HepG2 (cell line): ENCODE data around the gene PLA2G4D. TPM values are rescaled to one million over a fixed set of nuclear protein-coding genes. Genes with fewer than 3 reads are reported as not detected.

ENCODE experiments used
- ATAC-seq: fragments of 200-7000 bp; cut with Tn5 transposase; 3 replicates; pipeline ENCODE4 v1.9.1; 2020; ENCODE audit warnings: mild to moderate bottlenecking, moderate library complexity
- BruUV-seq: library from RNA; stranded (reverse); fragments of 400-500 nt; replicated peaks from 2 replicates; lab custom pipeline; 2021; lab: Mats Ljungman, UMichigan
- CTCF ChIA-PET: fragments of 300-600 bp; formaldehyde crosslinking; extraction: SDS; loops from one replicate; lab custom pipeline; 2021; ENCODE audit warnings: low total read pairs, inconsistent platforms, low intra/inter-chr PET ratio; lab: Yijun Ruan, JAX
- POLR2A ChIA-PET: fragments of 350-600 bp; sonication (Branson Sonifier 250); formaldehyde crosslinking; loops from one replicate; lab custom pipeline; 2020; ENCODE audit warnings: antibody characterized with exemption, inconsistent platforms; lab: Yijun Ruan, JAX
- DNase-seq: peaks from one replicate; pipeline ENCODE4 v3.0.0-alpha.2; 2015; ENCODE audit warnings: low spot score
- FAIRE-seq: peaks from 3 replicates; lab custom pipeline; 2011; peaks lifted over from hg19 to GRCh38; lab: Jason Lieb, UNC
- H2AFZ ChIP-seq: one replicate; pipeline ENCODE4 v1.6.1; 2011; ENCODE audit warnings: low read length, inconsistent platforms
- H3K27ac ChIP-seq: fragments of 300-600 bp; 3 replicates; pipeline ENCODE4 v1.8.0; 2011; ENCODE audit warnings: mixed run types, mild to moderate bottlenecking, mixed read lengths, low read length, inconsistent platforms; ENCODE audit not compliant: insufficient read depth; ENCODE audit errors: extremely low read length
- H3K27me3 ChIP-seq, 2 experiments: fragments of 200-600 bp in 1 of 2; 2 replicates in 1 of 2; 3 replicates in 1 of 2; pipeline versions ENCODE4 v1.6.0 to v1.8.0; 2011; ENCODE audit warnings: low read length in 2 of 2, mild to moderate bottlenecking in 2 of 2, moderate library complexity in 2 of 2, inconsistent platforms in 1 of 2; ENCODE audit not compliant: insufficient read depth in 2 of 2, control insufficient read depth in 1 of 2
- H3K36me3 ChIP-seq, 2 experiments: fragments of 200-600 bp in 1 of 2; replicated peaks in 1 of 2; 2 replicates in 1 of 2; 3 replicates in 1 of 2; pipeline versions ENCODE4 v1.5.1 to v1.8.0; 2011; ENCODE audit warnings: low read length in 2 of 2, inconsistent platforms in 1 of 2; ENCODE audit not compliant: insufficient read depth in 2 of 2, control insufficient read depth in 1 of 2
- H3K4me1 ChIP-seq: 2 replicates; pipeline ENCODE4 v1.5.1; 2012; ENCODE audit warnings: low read length, inconsistent platforms; ENCODE audit not compliant: insufficient read depth
- H3K4me2 ChIP-seq: 2 replicates; pipeline ENCODE4 v1.6.0; 2011; ENCODE audit warnings: low read depth, low read length, inconsistent platforms
- H3K4me3 ChIP-seq, 3 experiments: fragments of 200-600 bp in 1 of 3; sonication (generic), shearing (Covaris generic) in 1 of 3; replicated peaks in 1 of 3; 2 replicates each; pipeline ENCODE4 v1.5.1; 2011 to 2016; ENCODE audit warnings: low read length in 3 of 3, inconsistent platforms in 2 of 3, low read depth in 2 of 3, mild to moderate bottlenecking in 2 of 3, control low read depth in 1 of 3, mixed read lengths in 1 of 3; ENCODE audit not compliant: insufficient read depth in 1 of 3
- H3K79me2 ChIP-seq: one replicate; pipeline ENCODE4 v1.6.1; 2011; ENCODE audit warnings: low read length, inconsistent platforms; ENCODE audit not compliant: insufficient read depth
- H3K9ac ChIP-seq: 2 replicates; pipeline ENCODE4 v1.6.0; 2011; ENCODE audit warnings: mild to moderate bottlenecking, low read depth, low read length, inconsistent platforms; ENCODE audit not compliant: insufficient read depth
- H3K9me3 ChIP-seq: 2 replicates; pipeline ENCODE4 v1.5.1; 2012; ENCODE audit warnings: mild to moderate bottlenecking, low read length
- H4K20me1 ChIP-seq: 2 replicates; pipeline ENCODE4 v1.6.0; 2011; ENCODE audit warnings: inconsistent platforms, mild to moderate bottlenecking, low read length, moderate library complexity; ENCODE audit not compliant: insufficient read depth
- CEBPB ChIP-seq: IDR thresholded peaks from 2 replicates; pipeline ENCODE4 v1.6.1; 2011; ENCODE audit warnings: low read depth, low read length, improper control_type of control experiment, borderline replicate concordance
- HOXA9 ChIP-seq: sonication (generic); formaldehyde crosslinking; IDR thresholded peaks from 2 replicates; pipeline ENCODE4 v1.8.1; 2022; ENCODE audit warnings: missing genetic modification reagents, mild to moderate bottlenecking, moderate library complexity, borderline replicate concordance
- MYC ChIP-seq: sonication (generic); formaldehyde crosslinking; IDR thresholded peaks from 2 replicates; pipeline ENCODE4 v1.9.0; 2021; ENCODE audit warnings: missing genetic modification reagents, borderline replicate concordance
- NAIF1 ChIP-seq: sonication (generic); formaldehyde crosslinking; IDR thresholded peaks from 2 replicates; pipeline ENCODE4 v1.5.0; 2020; ENCODE audit warnings: mild to moderate bottlenecking, missing genetic modification reagents, borderline replicate concordance
- PAX8 ChIP-seq: sonication (generic); formaldehyde crosslinking; IDR thresholded peaks from 2 replicates; pipeline ENCODE4 v1.8.0; 2022; ENCODE audit warnings: mild to moderate bottlenecking, missing genetic modification reagents, borderline replicate concordance
- RBM39 ChIP-seq: fragments of 200-400 bp; formaldehyde crosslinking; IDR thresholded peaks from one replicate; pipeline ENCODE4 v1.6.1; 2018; ENCODE audit warnings: antibody characterized with exemption, mild to moderate bottlenecking, low read depth, low read length; ENCODE audit not compliant: poor library complexity, severe bottlenecking
- SMAD9 ChIP-seq: sonication (generic); formaldehyde crosslinking; IDR thresholded peaks from 2 replicates; pipeline ENCODE4 v1.5.1; 2020; ENCODE audit warnings: mild to moderate bottlenecking, missing genetic modification reagents
- ZMYM2 ChIP-seq: sonication (generic); formaldehyde crosslinking; IDR thresholded peaks from 2 replicates; pipeline ENCODE4 v1.8.0; 2022; ENCODE audit warnings: mild to moderate bottlenecking, missing genetic modification reagents
- ZNF460 ChIP-seq: sonication (generic); formaldehyde crosslinking; IDR thresholded peaks from 2 replicates; pipeline ENCODE4 v1.5.1; 2020; ENCODE audit warnings: missing genetic modification reagents, mild to moderate bottlenecking, borderline replicate concordance
- ZNF468 ChIP-seq: sonication (generic); formaldehyde crosslinking; IDR thresholded peaks from 2 replicates; pipeline ENCODE4 v1.8.0; 2022; ENCODE audit warnings: mild to moderate bottlenecking, moderate library complexity, missing genetic modification reagents
- ZNF547 ChIP-seq: sonication (generic); formaldehyde crosslinking; IDR thresholded peaks from 2 replicates; pipeline ENCODE4 v1.5.1; 2020; ENCODE audit warnings: mild to moderate bottlenecking, missing genetic modification reagents
- ZNF558 ChIP-seq: sonication (generic); formaldehyde crosslinking; IDR thresholded peaks from 2 replicates; pipeline ENCODE4 v1.9.0; 2022; ENCODE audit warnings: mild to moderate bottlenecking, missing genetic modification reagents, borderline replicate concordance
- WGBS: methylation state at CpG from one replicate; pipeline ENCODE4 v1.1.6; 2017; ENCODE audit warnings: low lambda C conversion rate; 5-methylcytosine and 5-hydroxymethylcytosine counted together
- in situ Hi-C: cut with HindIII; loops from 2 replicates; pipeline ENCODE4 v1.10.0; 2017; ENCODE audit warnings: low pct_unique_long_range_greater_than_20kb; ENCODE audit not compliant: extremely low pct_ligation_motif_present
- intact Hi-C: fragments of 100-400 bp; cut with micrococcal nuclease; formaldehyde crosslinking; loops from one replicate; pipeline ENCODE4 v1.10.0; 2022; ENCODE audit not compliant: unreplicated experiment
- polyA plus RNA-seq, 8 experiments: library from polyadenylated mRNA; depleted of rRNA in 3 of 8; stranded (reverse) in 7 of 8; unstranded in 1 of 8; fragments of >200 nt; fragmentation: Illumina TruSeq in 4 of 8; extraction: Trizol in 4 of 8; gene quantifications; 2 replicates each; pipeline versions ENCODE4 v1.2.1 to v1.2.3, GENCODE V29; 2011 to 2016; ENCODE audit warnings: low read depth in 4 of 8, missing spikeins in 1 of 8, mixed read lengths in 1 of 8; ENCODE audit not compliant: insufficient read depth in 1 of 8
- total RNA-seq, 5 experiments: library from RNA; depleted of rRNA; stranded (reverse); fragments of >200 nt; fragmentation: Illumina TruSeq; extraction: Trizol; gene quantifications; 2 replicates each; pipeline ENCODE4 v1.2.3, GENCODE V29; 2016; ENCODE audit warnings: low read depth in 1 of 5
- TF ChIP-seq, protein P1 (sequence below): sonication (generic); formaldehyde crosslinking; IDR thresholded peaks from 2 replicates; pipeline ENCODE4 v1.5.1; 2020; ENCODE audit warnings: mild to moderate bottlenecking, missing genetic modification reagents
- TF ChIP-seq, protein P2 (sequence below): sonication (generic); formaldehyde crosslinking; IDR thresholded peaks from 2 replicates; pipeline ENCODE4 v1.5.1; 2020; ENCODE audit warnings: missing genetic modification reagents, mild to moderate bottlenecking, borderline replicate concordance

Gene PLA2G4D
- total and polyA plus RNA-seq, 2 of the 13 experiments (the other 11 are each of a cell fraction or from before 2014, with no cell fraction given): 0.04 to 0.21 TPM

GRCh38 chr15:42072141-42072685, 22.1 kb downstream of the PLA2G4D start:
- intact Hi-C loops: no loop called here
- BruUV-seq: no TSS peak
- CTCF ChIA-PET: no interaction called here
- no peak for TF ChIP-seq RBM39
- no peak for TF ChIP-seq MYC (CRISPR knock-in tag)
- TF ChIP-seq ZNF547: no peak
- no peak for TF ChIP-seq NAIF1 (CRISPR knock-in tag)
- no peak for TF ChIP-seq SMAD9 (CRISPR knock-in tag)
- TF ChIP-seq ZNF460 (CRISPR knock-in tag): no peak
- no peak for TF ChIP-seq ZNF468 (CRISPR knock-in tag)
- TF ChIP-seq PAX8: no peak
- no peak for TF ChIP-seq CEBPB
- TF ChIP-seq, all 625 proteins: peak for 0
- H3K9ac ChIP-seq: no peak overlapping the region
- H4K20me1 ChIP-seq: no peaks in the 10 kb centered on the region
- no peaks in the 10 kb centered on the region for H3K9me3 ChIP-seq
- ATAC-seq: no peak
- H3K79me2 ChIP-seq: no peaks in the 10 kb centered on the region
- peaks cover 3 to 41% of the 10 kb centered on the region in 2 experiments; a peak in 4 of 5 replicates for H3K27me3 ChIP-seq
- H3K4me2 ChIP-seq: no peak overlapping the region
- WGBS: 32% methylated on average over 6 of the region's 11 CpGs
- peaks cover 3% of the 10 kb centered on the region for H3K4me1 ChIP-seq
- H2AFZ ChIP-seq: no peak overlapping the region
- FAIRE-seq: no peak
- no peak overlapping the region for H3K4me3 ChIP-seq
- no peak overlapping the region for H3K27ac ChIP-seq
- no peaks in the 10 kb centered on the region for H3K36me3 ChIP-seq
- in situ Hi-C loops: no loop called here
- DNase-seq: no peak
- POLR2A ChIA-PET: no interaction called here

DNA sequence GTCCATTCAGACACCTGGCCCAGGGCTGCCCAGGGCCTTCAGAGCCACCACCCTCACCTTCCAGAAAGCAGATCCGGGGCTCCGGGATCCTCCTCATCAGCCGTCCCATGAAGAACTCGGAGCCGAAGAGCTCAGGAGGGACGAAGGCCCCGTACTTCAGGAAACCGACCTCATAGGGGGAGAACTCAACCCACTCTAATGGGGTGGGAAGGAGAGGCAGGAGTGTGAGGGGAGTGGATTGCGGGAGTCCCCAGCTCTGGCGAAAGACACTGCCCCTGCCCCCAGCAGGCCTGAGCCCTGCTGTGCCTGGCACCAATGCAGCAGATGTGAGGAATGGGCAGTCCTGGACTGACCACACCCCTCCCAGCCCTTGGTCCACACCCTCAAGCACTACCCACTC, 22.6 kb downstream of the PLA2G4D start:
- CTCF ChIA-PET: no interaction called here
- no peak overlapping the region for H3K4me2 ChIP-seq
- DNase-seq (no peak), FAIRE-seq (no peak), ATAC-seq (no peak; the same call in 2 of the 3 replicates)
- no peak overlapping the region for H3K4me3 ChIP-seq
- intact Hi-C loops (no loop called here), in situ Hi-C loops (no loop called here)
- no peak overlapping the region for H3K27ac ChIP-seq
- peaks cover 8% of the 10 kb centered on the region for H3K4me1 ChIP-seq
- no peaks in the 10 kb centered on the region for H3K36me3 ChIP-seq
- no peak overlapping the region for H3K9ac ChIP-seq
- no TSS peak for BruUV-seq
- no peak overlapping the region for H2AFZ ChIP-seq
- POLR2A ChIA-PET: no interaction called here
- H3K27me3 ChIP-seq: peaks cover 3 to 41% of the 10 kb centered on the region in 2 experiments; a peak in 4 of 5 replicates
- H4K20me1 ChIP-seq: no peaks in the 10 kb centered on the region
- H3K9me3 ChIP-seq: no peaks in the 10 kb centered on the region
- no peaks in the 10 kb centered on the region for H3K79me2 ChIP-seq
- 87% methylated on average over 6 of the region's 10 CpGs for WGBS
- TF ChIP-seq, protein P1, sequence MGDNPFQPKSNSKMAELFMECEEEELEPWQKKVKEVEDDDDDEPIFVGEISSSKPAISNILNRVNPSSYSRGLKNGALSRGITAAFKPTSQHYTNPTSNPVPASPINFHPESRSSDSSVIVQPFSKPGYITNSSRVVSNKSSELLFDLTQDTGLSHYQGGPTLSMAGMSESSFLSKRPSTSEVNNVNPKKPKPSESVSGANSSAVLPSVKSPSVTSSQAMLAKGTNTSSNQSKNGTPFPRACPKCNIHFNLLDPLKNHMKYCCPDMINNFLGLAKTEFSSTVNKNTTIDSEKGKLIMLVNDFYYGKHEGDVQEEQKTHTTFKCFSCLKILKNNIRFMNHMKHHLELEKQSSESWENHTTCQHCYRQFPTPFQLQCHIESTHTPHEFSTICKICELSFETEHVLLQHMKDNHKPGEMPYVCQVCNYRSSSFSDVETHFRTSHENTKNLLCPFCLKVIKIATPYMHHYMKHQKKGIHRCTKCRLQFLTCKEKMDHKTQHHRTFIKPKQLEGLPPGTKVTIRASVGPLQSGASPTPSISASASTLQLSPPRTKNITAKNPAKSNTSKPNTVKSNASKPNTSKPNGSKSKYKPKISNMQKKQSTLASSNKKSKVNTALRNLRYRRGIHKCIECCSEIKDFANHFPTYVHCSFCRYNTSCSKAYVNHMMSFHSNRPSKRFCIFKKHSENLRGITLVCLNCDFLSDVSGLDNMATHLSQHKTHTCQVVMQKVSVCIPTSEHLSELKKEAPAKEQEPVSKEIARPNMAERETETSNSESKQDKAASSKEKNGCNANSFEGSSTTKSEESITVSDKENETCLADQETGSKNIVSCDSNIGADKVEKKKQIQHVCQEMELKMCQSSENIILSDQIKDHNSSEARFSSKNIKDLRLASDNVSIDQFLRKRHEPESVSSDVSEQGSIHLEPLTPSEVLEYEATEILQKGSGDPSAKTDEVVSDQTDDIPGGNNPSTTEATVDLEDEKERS (CRISPR knock-in tag): no peak
- TF ChIP-seq ZMYM2 (CRISPR knock-in tag): no peak
- no peak for TF ChIP-seq HOXA9 (CRISPR knock-in tag)
- TF ChIP-seq ZNF558: no peak
- TF ChIP-seq, protein P2, sequence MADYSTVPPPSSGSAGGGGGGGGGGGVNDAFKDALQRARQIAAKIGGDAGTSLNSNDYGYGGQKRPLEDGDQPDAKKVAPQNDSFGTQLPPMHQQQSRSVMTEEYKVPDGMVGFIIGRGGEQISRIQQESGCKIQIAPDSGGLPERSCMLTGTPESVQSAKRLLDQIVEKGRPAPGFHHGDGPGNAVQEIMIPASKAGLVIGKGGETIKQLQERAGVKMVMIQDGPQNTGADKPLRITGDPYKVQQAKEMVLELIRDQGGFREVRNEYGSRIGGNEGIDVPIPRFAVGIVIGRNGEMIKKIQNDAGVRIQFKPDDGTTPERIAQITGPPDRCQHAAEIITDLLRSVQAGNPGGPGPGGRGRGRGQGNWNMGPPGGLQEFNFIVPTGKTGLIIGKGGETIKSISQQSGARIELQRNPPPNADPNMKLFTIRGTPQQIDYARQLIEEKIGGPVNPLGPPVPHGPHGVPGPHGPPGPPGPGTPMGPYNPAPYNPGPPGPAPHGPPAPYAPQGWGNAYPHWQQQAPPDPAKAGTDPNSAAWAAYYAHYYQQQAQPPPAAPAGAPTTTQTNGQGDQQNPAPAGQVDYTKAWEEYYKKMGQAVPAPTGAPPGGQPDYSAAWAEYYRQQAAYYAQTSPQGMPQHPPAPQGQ (CRISPR knock-in tag): no peak
